ENCODE data around the gene CDH3. TPM values are rescaled to one million over a fixed set of nuclear protein-coding genes. Genes with fewer than 3 reads are reported as not detected.

Gene CDH3
- total RNA-seq, 4 donors from 2014 or later = 1.2 to 15.9 (median 2.5) TPM

DNA sequence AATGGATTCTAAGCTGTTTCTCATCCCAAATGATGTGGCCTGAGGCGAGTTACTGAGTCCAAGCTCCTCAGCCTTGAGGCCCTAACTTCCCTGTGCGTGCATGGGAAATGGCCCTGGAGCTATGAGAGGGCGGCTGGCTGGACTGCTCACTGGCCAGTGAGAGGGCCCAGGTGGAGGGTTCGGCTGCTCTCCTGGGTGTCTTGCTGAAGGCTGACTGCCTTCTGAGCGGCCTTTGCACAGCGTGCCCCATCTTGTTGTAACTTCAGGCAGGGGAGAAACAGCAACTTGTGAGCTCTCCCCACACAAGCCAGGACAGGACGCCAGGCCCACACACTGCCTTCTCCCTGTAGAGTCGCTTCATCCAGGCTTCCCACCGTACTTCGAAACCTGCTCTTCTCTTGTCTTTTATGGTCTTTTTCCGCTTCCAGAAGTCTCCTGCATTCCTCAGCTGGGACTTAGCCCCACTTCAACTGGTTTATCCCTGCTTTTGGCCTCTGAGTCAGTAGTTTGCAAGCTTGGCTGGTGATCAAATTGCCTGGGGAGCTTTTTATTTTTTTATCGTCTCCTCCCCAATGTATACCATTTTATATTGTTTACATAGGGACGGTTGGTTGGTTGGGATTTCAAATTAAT lies 13.3 kb downstream of the CDH3 start:
- WGBS, 2 donors = 45 to 59% methylated on average over 11 to 13 of the region's 13 CpGs
- Histone ChIP-seq H3K4me3 (no peak overlapping the region), H3K27ac (no peak overlapping the region)

DNA sequence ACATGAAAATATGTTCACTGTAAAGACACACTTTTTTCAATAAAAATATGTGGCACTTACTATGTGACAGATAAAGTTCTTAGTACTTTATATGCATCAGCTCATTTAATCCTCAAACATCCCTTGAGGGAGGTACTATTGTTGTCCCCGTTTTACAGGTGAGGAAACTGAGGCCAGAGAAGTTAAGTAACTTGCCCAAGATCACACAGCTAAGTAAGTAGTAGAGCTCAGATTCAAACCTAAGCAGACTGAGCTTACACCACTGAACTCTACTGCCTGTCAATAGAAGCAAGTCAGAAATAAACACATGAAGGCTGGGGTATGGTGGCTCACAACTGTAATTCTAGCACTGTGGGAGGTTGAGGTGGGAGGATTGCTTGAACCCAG lies 13.9 kb downstream of the CDH3 start:
- H3K36me3 ChIP-seq = no peaks in the 10 kb centered on the region
- 47 to 52% methylated on average over 1 of the region's 1 CpG for WGBS, 2 donors
- TF ChIP-seq, protein P1, sequence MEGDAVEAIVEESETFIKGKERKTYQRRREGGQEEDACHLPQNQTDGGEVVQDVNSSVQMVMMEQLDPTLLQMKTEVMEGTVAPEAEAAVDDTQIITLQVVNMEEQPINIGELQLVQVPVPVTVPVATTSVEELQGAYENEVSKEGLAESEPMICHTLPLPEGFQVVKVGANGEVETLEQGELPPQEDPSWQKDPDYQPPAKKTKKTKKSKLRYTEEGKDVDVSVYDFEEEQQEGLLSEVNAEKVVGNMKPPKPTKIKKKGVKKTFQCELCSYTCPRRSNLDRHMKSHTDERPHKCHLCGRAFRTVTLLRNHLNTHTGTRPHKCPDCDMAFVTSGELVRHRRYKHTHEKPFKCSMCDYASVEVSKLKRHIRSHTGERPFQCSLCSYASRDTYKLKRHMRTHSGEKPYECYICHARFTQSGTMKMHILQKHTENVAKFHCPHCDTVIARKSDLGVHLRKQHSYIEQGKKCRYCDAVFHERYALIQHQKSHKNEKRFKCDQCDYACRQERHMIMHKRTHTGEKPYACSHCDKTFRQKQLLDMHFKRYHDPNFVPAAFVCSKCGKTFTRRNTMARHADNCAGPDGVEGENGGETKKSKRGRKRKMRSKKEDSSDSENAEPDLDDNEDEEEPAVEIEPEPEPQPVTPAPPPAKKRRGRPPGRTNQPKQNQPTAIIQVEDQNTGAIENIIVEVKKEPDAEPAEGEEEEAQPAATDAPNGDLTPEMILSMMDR (IDR thresholded peaks at IDR 0.05) = no peak
- TF ChIP-seq EP300 (IDR thresholded peaks at IDR 0.05) (no peak), POLR2A (IDR thresholded peaks at IDR 0.05) (no peak)
- DNase-seq (ENCODE audit: low spot score in 2 of 2) = no peak
- H3K9me3 ChIP-seq = no peaks in the 10 kb centered on the region
- no peak overlapping the region for H3K27ac ChIP-seq
- H3K4me3 ChIP-seq = no peak overlapping the region
- no peaks in the 10 kb centered on the region for H3K27me3 ChIP-seq
- peaks cover 0 to 8% (median 3%) of the 10 kb centered on the region in 4 donors for H3K4me1 ChIP-seq

More for the DNA sequence above, 13.3 kb downstream of the CDH3 start:
- no peaks in the 10 kb centered on the region for H3K36me3 ChIP-seq
- H3K4me1 ChIP-seq = peaks cover 0 to 8% (median 3%) of the 10 kb centered on the region in 4 donors
- no peaks in the 10 kb centered on the region for H3K9me3 ChIP-seq
- no peaks in the 10 kb centered on the region for H3K27me3 ChIP-seq
- no peak for DNase-seq (ENCODE audit: low spot score in 2 of 2)
- no peak for TF ChIP-seq EP300 (IDR thresholded peaks at IDR 0.05)
- TF ChIP-seq POLR2A (IDR thresholded peaks at IDR 0.05) = no peak
- TF ChIP-seq, protein P1 (IDR thresholded peaks at IDR 0.05) = no peak

DNA sequence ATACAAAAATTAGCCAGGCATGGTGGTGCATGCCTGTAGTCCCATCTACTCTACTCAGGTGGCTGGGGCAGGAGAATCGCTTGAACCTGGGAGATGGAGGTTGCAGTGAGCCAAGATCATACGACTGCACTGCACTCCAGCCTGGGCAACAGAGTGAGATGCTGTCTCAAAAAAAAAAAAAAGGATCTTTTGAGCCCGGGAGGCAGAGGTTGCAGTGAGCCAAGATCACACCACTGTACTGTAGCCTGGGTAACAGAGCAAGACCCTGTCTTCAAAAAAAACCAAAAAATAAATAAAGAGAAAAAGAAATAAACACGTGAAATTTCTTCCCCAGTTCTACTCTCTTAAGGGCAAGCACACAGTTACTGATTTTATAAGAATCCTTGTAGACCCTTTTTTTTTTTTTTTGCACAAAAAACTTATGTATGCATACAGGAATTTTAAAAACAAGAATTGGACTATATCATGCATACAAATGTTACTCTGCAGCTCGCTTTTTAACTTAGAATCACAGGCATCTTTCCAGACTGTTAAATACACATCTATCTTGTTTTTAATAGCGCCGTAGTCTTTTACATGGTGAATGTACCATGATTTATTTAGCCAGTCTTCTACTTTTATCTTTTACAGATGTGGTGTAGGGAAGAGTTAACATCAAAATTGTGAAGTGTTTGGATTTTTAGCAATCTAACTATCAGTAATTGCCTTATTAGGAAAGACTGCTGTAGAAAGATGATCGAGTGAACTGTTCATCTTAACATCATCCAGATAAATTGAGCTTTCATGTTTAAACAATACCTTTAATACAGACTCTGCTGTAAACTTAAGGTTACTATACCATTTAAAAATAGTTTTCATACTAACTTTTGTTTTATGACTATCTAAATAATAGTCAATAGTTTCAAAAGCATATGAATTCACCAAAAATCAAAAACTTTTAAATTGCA lies 14.6 kb downstream of the CDH3 start:
- H3K36me3 ChIP-seq = no peaks in the 10 kb centered on the region
- no peak for DNase-seq (ENCODE audit: low spot score in 2 of 2)
- no peaks in the 10 kb centered on the region for H3K9me3 ChIP-seq
- no peak overlapping the region for H3K4me3 ChIP-seq
- WGBS, 2 donors = 34 to 37% methylated on average over 8 of the region's 8 CpGs
- TF ChIP-seq, protein P1 (IDR thresholded peaks at IDR 0.05) = no peak
- TF ChIP-seq EP300 (IDR thresholded peaks at IDR 0.05) = no peak
- TF ChIP-seq POLR2A (IDR thresholded peaks at IDR 0.05) = no peak
- H3K4me1 ChIP-seq = peaks cover 0 to 8% (median 3%) of the 10 kb centered on the region in 4 donors
- H3K27me3 ChIP-seq = no peaks in the 10 kb centered on the region
- no peak overlapping the region for H3K27ac ChIP-seq

DNA sequence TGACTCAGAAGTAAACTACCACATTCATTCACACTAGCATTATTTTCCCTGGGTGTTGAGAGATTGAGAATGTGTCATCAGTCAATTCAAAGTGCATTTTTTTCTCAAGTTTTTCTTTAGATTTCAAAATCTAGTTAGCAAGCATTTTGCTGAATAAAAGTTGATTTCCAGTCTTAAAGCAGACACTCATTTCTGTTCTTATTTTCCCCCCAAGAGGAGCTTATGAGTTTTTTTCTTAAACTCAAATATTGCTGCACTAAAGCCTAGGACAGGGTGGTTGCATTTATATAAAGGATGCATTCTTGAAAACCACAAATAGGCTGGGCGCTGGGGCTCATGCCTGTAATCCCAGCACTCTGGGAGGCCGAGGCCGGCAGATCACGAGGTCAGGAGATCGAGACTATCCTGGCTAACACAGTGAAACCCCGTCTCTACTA lies 15.3 kb downstream of the CDH3 start:
- Histone ChIP-seq H3K27ac (no peak overlapping the region), H3K36me3 (no peaks in the 10 kb centered on the region), H3K4me1 (peaks cover 0 to 8% (median 3%) of the 10 kb centered on the region in 4 donors), H3K9me3 (no peaks in the 10 kb centered on the region), H3K27me3 (no peaks in the 10 kb centered on the region), H3K4me3 (no peak overlapping the region)
- TF ChIP-seq EP300 (IDR thresholded peaks at IDR 0.05) (no peak), POLR2A (IDR thresholded peaks at IDR 0.05) (no peak)
- TF ChIP-seq, protein P1 (IDR thresholded peaks at IDR 0.05) = no peak
- 18 to 27% methylated on average over 6 of the region's 6 CpGs for WGBS, 2 donors
- no peak for DNase-seq (ENCODE audit: low spot score in 2 of 2)

DNA sequence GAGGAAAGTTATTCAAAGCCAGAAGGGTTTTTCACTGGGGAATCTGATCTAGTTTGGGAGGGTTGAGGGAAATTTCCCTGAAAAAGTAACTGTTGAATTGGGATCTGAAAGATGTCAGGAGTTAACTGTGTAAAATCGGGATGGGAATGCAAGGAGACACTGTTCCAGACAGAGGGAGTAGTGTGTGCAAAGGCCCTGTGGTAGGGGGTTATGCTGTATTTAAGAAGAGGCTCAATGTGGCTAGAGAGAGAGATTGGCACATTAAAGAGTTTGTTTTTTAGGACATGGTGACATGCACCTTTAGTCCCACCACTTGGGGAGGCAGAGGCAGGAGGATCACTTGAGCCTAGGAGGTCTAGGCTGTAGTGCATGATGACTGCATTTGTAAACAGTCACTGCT lies 16.9 kb downstream of the CDH3 start:
- DNase-seq (ENCODE audit: low spot score in 2 of 2) = no peak
- H3K36me3 ChIP-seq = no peaks in the 10 kb centered on the region
- TF ChIP-seq, protein P1 (IDR thresholded peaks at IDR 0.05) = no peak
- TF ChIP-seq EP300 (IDR thresholded peaks at IDR 0.05) = no peak
- TF ChIP-seq POLR2A (IDR thresholded peaks at IDR 0.05) = no peak
- no peak overlapping the region for H3K27ac ChIP-seq
- WGBS, 2 donors = 86% methylated on average over 1 of the region's 1 CpG
- H3K27me3 ChIP-seq = no peaks in the 10 kb centered on the region
- no peaks in the 10 kb centered on the region for H3K9me3 ChIP-seq
- no peak overlapping the region for H3K4me3 ChIP-seq
- H3K4me1 ChIP-seq = peaks cover 0 to 8% (median 3%) of the 10 kb centered on the region in 4 donors

Measured in tibial nerve (tissue), 4 donors.